ENCODE results near the gene PITPNM3. TPM values are rescaled to one million over a fixed set of nuclear protein-coding genes. Genes with fewer than 3 reads are reported as not detected.

PITPNM3 gene
- total RNA-seq, 4 donors from 2014 or later, result 0.13 to 0.87 (median 0.41) TPM

DNA sequence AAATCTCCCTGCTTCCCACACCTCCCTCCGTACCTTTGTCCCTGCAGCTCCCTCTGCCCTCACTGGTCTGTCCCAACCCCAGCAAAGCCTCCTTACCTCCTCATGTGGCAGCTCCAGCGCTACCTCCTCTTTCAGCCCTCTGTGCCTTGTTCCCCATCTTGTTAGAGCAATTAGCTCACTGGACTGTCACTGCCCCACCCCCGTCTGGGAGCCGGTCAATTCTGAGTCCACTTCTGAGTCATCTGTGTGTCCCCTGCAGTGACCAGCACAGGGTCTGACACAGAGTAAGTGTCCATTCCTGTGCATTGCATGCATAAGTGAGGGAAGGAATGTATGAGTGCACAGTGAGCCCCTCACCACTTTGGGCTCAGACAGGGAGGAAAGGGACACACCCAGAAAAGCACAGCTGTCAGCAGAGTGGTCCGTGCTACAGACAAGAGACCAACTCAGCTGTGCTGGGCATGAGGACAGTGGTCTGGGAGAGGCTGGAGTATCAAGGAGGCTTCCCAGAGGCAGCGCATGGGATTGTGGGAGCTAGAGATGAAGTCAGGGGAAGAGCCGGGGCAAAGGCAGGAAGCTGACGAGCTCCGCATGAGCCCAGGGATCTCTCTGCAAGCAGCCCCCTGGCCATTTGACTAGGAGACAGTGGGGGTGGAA, 45.9 kb downstream of the PITPNM3 start:
- Histone ChIP-seq H3K27ac (no peak overlapping the region), H3K27me3 (peaks cover 0 to 14% (median 4%) of the 10 kb centered on the region in 3 donors), H3K4me1 (no peaks in the 10 kb centered on the region), H3K9me3 (no peaks in the 10 kb centered on the region), H3K36me3 (no peaks in the 10 kb centered on the region), H3K4me3 (no peak overlapping the region)
- TF ChIP-seq, protein P1, sequence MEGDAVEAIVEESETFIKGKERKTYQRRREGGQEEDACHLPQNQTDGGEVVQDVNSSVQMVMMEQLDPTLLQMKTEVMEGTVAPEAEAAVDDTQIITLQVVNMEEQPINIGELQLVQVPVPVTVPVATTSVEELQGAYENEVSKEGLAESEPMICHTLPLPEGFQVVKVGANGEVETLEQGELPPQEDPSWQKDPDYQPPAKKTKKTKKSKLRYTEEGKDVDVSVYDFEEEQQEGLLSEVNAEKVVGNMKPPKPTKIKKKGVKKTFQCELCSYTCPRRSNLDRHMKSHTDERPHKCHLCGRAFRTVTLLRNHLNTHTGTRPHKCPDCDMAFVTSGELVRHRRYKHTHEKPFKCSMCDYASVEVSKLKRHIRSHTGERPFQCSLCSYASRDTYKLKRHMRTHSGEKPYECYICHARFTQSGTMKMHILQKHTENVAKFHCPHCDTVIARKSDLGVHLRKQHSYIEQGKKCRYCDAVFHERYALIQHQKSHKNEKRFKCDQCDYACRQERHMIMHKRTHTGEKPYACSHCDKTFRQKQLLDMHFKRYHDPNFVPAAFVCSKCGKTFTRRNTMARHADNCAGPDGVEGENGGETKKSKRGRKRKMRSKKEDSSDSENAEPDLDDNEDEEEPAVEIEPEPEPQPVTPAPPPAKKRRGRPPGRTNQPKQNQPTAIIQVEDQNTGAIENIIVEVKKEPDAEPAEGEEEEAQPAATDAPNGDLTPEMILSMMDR (IDR thresholded peaks at IDR 0.05 in 4 of 5, conservative IDR thresholded peaks at IDR 0.05 in 1 of 5), result no peak
- in situ Hi-C loops (cut with MboI; ENCODE audit: low sequenced_read_pairs in 4 of 4) (no loop called here), intact Hi-C loops (cut with DNase I; ENCODE audit: low total_unique reads) (loop anchor here (10.0 kb wide), 1 partner anchor 286 kb away; no protein-coding TSS in a partner anchor)
- DNase-seq, result no peak
- no peak for ATAC-seq

DNA sequence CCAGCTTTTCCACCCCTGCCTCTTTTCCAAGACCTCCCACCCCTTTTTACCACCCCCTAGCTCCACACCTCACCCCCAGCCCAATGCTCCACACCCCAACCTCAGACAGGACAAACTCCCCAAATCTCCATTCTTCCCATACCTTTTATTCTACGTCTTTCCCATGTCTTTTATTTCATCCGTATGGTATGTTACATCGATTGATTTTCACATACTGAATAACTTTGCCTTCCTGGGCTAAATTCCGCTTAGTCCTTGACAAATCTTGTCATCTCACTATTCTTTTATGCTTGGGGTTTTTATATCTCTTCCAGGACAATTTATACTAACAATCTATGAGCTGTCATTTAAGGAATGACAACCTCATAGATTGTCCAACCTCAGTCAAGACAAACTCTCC, 46.4 kb downstream of the PITPNM3 start:
- in situ Hi-C loops (cut with MboI; ENCODE audit: low sequenced_read_pairs in 4 of 4) (no loop called here), intact Hi-C loops (cut with DNase I; ENCODE audit: low total_unique reads) (loop anchor here (10.0 kb wide), 1 partner anchor 285 kb away; no protein-coding TSS in a partner anchor)
- no peak for ATAC-seq

DNA sequence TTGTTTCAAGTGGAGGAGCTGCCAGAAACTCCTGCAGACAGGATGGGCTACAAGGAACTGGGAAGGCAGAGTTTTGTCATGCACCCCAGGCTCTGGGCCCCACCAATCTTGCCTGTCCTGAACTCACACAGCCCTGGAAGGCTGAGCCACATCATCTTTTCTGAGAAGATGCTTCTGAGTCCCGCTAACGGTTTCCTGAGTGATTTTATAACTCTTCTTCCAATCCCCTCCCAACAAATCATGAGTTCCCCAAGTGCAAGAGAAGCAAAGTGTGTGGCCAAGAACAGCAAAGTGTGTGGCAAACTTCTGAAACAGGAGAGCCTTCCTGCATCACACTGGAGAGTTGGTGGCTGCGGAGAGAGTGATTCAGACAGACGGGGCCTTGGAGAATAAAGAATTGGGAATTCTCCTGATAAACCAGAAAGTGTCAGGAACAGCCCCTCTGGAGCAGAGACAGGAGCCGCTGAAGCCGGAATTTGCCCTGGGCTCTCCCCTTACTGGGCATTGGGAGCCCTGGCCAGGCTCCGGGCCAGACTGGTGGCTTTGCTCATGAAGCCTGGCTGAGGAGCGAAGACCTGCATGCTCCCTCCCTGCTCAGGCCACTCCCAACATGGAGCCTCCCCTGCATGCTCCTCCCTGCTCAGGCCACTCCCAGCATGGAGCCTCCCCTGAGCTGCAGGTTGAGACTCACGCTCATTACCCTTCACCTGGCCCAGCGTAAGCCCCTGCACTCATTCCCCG, 47.2 kb downstream of the PITPNM3 start:
- intact Hi-C loops (cut with DNase I; ENCODE audit: low total_unique reads), result no loop called here
- Histone ChIP-seq H3K4me3 (no peak overlapping the region), H3K9me3 (no peaks in the 10 kb centered on the region), H3K27me3 (peaks cover 0 to 14% (median 4%) of the 10 kb centered on the region in 3 donors), H3K27ac (no peak overlapping the region), H3K36me3 (no peaks in the 10 kb centered on the region), H3K4me1 (no peaks in the 10 kb centered on the region)
- DNase-seq (no peak), ATAC-seq (no peak)
- in situ Hi-C loops (cut with MboI; ENCODE audit: low sequenced_read_pairs in 4 of 4), result no loop called here
- TF ChIP-seq POLR2A (IDR thresholded peaks at IDR 0.05), result no peak
- TF ChIP-seq, protein P1 (IDR thresholded peaks at IDR 0.05 in 4 of 5, conservative IDR thresholded peaks at IDR 0.05 in 1 of 5), result no peak

More for the DNA sequence above, 46.4 kb downstream of the PITPNM3 start:
- H3K4me1 ChIP-seq, result no peaks in the 10 kb centered on the region
- H3K4me3 ChIP-seq, result no peak overlapping the region
- no peak for TF ChIP-seq POLR2A (IDR thresholded peaks at IDR 0.05)
- no peak overlapping the region for H3K27ac ChIP-seq
- DNase-seq, result no peak
- no peaks in the 10 kb centered on the region for H3K9me3 ChIP-seq
- H3K36me3 ChIP-seq, result no peaks in the 10 kb centered on the region
- peaks cover 0 to 14% (median 4%) of the 10 kb centered on the region in 3 donors for H3K27me3 ChIP-seq

DNA sequence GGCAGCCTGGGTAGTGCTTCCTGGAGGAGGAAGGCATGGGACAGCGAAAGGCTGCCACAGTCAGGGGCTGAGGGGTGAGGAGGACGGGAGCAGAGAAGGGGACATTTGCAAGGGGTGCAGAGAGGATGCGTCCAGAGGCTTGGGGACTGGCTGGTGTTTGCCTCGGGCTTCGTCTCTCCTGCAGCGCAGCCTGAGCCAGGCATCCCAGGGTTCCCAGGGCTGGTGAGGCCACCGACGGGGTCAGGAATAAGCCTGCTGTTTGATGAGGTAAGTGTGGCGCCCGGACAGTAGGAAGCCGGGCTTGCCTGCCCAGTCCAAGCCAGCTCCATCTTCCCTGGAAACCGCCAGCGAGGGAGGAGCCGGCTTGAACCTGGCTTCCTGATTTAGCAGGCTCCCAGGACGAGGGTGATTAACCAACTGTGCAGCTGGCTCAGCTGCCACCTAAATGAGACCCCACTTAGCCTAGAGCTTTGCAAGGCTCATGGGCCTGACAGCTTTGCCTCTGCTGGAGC, 47.8 kb downstream of the PITPNM3 start:
- Histone ChIP-seq H3K36me3 (no peaks in the 10 kb centered on the region), H3K27ac (no peak overlapping the region), H3K9me3 (no peaks in the 10 kb centered on the region), H3K27me3 (peaks cover 0 to 14% (median 4%) of the 10 kb centered on the region in 3 donors), H3K4me1 (no peaks in the 10 kb centered on the region), H3K4me3 (no peak overlapping the region)
- TF ChIP-seq POLR2A (IDR thresholded peaks at IDR 0.05), result no peak
- TF ChIP-seq, protein P1 (IDR thresholded peaks at IDR 0.05 in 4 of 5, conservative IDR thresholded peaks at IDR 0.05 in 1 of 5), result no peak
- intact Hi-C loops (cut with DNase I; ENCODE audit: low total_unique reads), result no loop called here
- ATAC-seq (no peak), DNase-seq (no peak)
- in situ Hi-C loops (cut with MboI; ENCODE audit: low sequenced_read_pairs in 4 of 4), result no loop called here

DNA sequence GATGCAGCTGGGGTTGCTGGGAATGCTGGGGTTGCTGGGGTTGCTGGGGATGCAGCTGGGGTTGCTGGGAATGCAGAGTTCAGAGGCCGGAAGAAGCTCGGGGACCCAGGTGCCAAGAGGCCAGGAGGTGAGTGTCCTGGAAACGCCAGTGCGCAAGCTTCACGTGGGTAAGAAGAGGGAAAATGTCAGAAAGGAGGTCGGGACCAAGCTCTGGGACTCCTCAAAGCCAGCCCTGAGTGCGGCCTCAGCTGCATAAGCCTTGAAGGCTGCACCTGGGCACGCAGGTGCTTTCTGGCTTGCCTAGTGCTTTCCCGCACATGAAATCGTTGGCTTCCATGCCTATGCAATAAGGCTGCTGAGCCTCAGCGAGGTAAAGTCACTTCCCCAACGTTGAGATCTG, 48.3 kb downstream of the PITPNM3 start:
- no peak for TF ChIP-seq POLR2A (IDR thresholded peaks at IDR 0.05)
- TF ChIP-seq, protein P1 (IDR thresholded peaks at IDR 0.05 in 4 of 5, conservative IDR thresholded peaks at IDR 0.05 in 1 of 5), result no peak
- no peak for DNase-seq
- Histone ChIP-seq H3K4me1 (no peaks in the 10 kb centered on the region), H3K36me3 (no peaks in the 10 kb centered on the region), H3K9me3 (no peaks in the 10 kb centered on the region), H3K27me3 (peaks cover 0 to 14% (median 4%) of the 10 kb centered on the region in 3 donors), H3K4me3 (no peak overlapping the region), H3K27ac (no peak overlapping the region)
- in situ Hi-C loops (cut with MboI; ENCODE audit: low sequenced_read_pairs in 4 of 4) (no loop called here), intact Hi-C loops (cut with DNase I; ENCODE audit: low total_unique reads) (no loop called here)
- ATAC-seq, result no peak
